Esophagus muscularis mucosa (tissue), 4 donors: Measurements from ENCODE around the gene CNNM3.
"Not testable (repeated sequence)": the region's sequence is repeated elsewhere in the genome, so short reads cannot be mapped to it uniquely, and the experiment has no call there.

Experiments used
- EP300 ChIP-seq: sonication (generic); formaldehyde crosslinking; IDR thresholded peaks from one replicate; pipeline ENCODE4 v1.6.1; 2017; ENCODE audit warnings: antibody characterized with exemption
- POLR2A ChIP-seq: fragments of 450-650 bp; IDR thresholded peaks from one replicate; pipeline ENCODE4 v1.6.1; 2017; ENCODE audit warnings: antibody characterized with exemption, moderate library complexity, mild to moderate bottlenecking, low read depth
- TF ChIP-seq, protein P1 (sequence below), 3 experiments: fragments of 200-600 bp in 2 of 3; fragments of 450-650 bp in 1 of 3; sonication (generic) in 2 of 3; IDR thresholded peaks; one replicate each; pipeline ENCODE4 v1.5.1; 2017 to 2019; ENCODE audit warnings: antibody characterized with exemption in 3 of 3, mild to moderate bottlenecking in 2 of 3, moderate library complexity in 1 of 3

DNA sequence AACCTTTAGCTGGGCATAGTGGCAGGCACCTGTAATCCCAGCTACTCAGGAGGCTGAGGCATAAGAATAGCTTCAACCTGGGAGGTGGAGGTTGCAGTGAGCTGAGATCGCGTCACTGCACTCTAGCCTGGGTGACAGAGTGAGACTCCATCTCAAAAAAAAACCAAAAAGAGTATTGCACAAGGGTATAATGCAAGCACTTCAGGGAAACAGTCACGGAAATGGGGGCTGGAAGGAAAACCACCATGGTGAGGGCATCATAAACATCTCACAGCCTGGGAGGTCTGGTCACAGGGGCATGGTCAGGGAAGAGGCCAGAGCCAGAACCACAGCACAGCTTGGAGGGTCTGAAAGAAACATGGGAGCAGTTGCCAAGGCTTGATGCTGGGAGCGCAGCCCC lies 47.0 kb downstream of the CNNM3 start:
- TF ChIP-seq EP300, POLR2A: not testable (repeated sequence)
- TF ChIP-seq, protein P1, sequence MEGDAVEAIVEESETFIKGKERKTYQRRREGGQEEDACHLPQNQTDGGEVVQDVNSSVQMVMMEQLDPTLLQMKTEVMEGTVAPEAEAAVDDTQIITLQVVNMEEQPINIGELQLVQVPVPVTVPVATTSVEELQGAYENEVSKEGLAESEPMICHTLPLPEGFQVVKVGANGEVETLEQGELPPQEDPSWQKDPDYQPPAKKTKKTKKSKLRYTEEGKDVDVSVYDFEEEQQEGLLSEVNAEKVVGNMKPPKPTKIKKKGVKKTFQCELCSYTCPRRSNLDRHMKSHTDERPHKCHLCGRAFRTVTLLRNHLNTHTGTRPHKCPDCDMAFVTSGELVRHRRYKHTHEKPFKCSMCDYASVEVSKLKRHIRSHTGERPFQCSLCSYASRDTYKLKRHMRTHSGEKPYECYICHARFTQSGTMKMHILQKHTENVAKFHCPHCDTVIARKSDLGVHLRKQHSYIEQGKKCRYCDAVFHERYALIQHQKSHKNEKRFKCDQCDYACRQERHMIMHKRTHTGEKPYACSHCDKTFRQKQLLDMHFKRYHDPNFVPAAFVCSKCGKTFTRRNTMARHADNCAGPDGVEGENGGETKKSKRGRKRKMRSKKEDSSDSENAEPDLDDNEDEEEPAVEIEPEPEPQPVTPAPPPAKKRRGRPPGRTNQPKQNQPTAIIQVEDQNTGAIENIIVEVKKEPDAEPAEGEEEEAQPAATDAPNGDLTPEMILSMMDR (IDR thresholded peaks at IDR 0.05): not testable (repeated sequence)
